Fibroblast of skin of left biceps (primary cell): ENCODE results near the gene CAPN11.

ENCODE experiments used
- DNase-seq, 2 experiments: peaks; one replicate each; pipeline ENCODE4 v3.0.0-alpha.2; 2013; ENCODE audit warnings: low read depth in 2 of 2

Gene CAPN11

DNA sequence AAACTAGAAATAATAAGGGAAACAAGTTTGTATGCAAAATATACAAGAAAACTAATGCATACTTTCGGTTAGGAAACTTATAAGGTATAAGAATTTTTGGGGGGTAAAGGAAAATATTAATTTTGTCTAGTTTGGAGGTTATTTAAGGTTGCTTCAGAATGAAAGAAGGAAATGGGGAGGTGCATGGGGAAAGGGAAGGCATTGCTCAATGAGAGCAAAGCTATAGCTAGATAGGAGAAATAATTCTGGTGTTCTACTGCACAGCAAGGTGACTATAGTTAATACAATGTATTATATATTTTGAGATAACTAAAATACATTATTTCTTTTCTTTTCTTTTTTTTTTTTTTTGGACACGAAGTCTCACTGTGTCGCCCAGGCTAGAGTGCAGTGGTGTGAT is 52.7 kb downstream of the CAPN11 start:
- DNase-seq, result no peak

- no peak for DNase-seq
Observed at GRCh38 chr6:44214307-44214706, 55.7 kb downstream of the CAPN11 start.

- DNase-seq, result no peak
Observed at GRCh38 chr6:44216677-44217331, 58.2 kb downstream of the CAPN11 start, which contains the start of gene MYMX. Gene MYMX (plus strand): TSS chr6:44216926. CDS start chr6:44217472, 546 bp downstream.

- DNase-seq, result no peak
Observed at GRCh38 chr6:44217332-44218143, 58.9 kb downstream of the CAPN11 start.

GRCh38 chr6:44219053-44219814 is 60.6 kb downstream of the CAPN11 start:
- DNase-seq, result no peak

DNA sequence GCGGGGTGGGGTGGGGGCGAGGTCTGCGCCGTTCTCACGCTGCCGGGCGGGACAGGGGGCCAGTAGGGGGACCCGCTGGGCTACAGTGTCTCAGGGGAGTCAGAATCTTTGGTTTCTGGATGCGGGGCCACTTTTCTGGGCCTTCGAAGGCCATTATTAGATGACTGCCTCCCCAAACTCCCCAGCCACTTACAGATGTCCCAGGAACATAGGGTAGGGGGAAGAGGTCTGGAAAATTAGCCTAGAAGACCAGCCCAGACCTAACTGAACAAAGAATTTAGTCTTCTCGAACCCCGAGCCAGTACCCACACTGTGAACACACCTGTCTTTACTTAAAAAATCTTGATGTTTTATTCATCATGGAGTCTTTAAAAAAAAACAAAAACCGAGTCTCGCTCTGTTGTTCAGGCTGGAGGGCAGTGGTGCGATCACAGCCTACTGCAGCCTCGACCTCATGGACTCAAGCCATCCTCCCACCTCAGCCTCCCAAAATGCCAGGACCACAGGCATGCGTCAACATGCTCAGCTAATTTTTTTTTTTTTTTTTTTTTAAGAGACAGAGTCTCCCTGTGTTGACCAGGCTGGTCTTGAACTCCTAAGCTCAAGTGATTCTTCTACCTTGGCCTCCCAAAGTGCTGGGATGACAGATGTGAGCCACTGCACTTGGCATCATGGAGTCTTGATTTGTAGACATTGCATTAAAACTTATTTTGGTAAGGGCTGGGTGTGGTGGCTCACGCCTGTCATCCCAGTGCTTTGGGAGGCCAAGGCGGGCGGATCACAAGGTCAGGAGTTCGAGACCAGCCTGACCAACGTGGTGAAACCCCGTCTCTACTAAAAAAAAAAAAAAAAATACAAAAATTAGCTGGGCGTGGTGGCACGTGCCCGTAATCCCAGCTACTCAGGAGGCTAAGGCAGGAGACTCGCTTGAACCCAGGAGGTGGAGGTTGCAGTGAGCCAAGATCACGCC is 61.5 kb downstream of the CAPN11 start:
- DNase-seq, result no peak

GRCh38 chr6:44220913-44221290 is 62.3 kb downstream of the CAPN11 start:
- DNase-seq, result no peak

GRCh38 chr6:44221291-44221960 is 62.8 kb downstream of the CAPN11 start:
- no peak for DNase-seq

GRCh38 chr6:44221961-44222335 is 63.3 kb downstream of the CAPN11 start:
- no peak for DNase-seq

GRCh38 chr6:44222486-44223318 is 64.1 kb downstream of the CAPN11 start:
- no peak for DNase-seq

GRCh38 chr6:44223319-44224028 is 64.9 kb downstream of the CAPN11 start, which contains the start of gene SLC29A1:
Gene SLC29A1 (plus strand): TSS chr6:44223595. CDS start chr6:44227314, 3,719 bp downstream.
- DNase-seq, result no peak

DNA sequence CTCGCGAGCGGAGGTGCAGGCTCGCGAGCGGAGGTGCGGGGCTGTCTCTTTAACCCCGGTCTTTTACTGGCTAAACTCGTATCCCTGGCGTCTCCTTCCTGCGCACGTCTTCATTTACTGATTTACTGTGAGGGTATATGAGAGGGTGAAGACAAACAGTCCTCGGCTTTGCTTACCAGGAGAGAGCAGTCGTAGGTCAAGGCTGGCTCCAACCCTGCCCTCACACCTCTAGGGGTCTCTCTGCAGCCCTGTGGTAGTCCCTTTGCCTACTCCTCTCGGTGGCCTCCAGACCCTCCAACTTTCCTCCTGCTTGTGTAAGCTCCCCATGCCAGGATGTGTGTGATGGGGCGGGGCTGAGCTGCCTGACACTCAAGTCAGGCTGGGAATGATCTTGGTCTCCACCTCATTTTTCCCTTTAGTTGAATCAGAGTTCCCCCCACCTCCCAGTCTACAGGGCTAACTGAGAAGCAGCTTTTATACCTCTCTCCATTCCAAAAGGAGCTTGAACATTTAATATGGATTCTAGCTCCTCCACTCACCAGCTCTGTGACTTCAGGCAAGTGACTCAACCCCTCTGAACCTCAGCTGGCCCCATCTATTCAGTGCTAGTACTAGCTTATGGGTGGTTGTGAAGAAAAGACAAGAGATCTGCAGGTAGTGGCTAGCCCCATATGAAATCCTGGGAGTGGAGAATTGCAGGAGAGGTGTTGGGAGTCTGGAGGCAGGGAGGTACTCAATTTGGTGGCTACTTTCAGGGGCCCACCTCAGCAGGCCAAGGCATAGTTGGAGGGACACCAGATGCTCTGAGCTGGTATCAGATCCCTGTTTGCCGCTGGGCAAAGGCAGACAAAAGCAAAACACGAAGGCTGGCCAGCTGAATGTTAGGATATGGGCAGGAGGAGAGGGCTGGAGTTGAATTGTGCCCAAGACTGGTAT is 65.7 kb downstream of the CAPN11 start:
- DNase-seq, result no peak

DNA sequence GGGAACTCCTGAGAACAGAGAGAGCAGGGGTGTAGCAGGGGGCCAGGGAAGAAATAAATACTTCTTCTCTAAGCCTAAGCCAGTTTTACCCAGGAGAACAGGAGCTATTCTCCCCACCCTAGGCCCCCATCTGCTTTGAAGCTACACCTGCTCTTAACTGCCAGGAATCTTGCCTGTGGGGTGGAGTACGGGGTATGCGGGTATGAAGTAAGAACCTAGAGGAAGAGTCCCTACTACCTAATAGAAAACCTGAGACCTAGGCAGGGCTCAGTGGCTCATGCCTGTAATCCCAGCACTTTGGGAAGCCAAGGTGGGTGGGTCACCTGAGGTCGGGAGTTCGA is 66.3 kb downstream of the CAPN11 start:
- no peak for DNase-seq

- DNase-seq, result no peak
Observed at GRCh38 chr6:44225579-44226325, 67.1 kb downstream of the CAPN11 start.

DNA sequence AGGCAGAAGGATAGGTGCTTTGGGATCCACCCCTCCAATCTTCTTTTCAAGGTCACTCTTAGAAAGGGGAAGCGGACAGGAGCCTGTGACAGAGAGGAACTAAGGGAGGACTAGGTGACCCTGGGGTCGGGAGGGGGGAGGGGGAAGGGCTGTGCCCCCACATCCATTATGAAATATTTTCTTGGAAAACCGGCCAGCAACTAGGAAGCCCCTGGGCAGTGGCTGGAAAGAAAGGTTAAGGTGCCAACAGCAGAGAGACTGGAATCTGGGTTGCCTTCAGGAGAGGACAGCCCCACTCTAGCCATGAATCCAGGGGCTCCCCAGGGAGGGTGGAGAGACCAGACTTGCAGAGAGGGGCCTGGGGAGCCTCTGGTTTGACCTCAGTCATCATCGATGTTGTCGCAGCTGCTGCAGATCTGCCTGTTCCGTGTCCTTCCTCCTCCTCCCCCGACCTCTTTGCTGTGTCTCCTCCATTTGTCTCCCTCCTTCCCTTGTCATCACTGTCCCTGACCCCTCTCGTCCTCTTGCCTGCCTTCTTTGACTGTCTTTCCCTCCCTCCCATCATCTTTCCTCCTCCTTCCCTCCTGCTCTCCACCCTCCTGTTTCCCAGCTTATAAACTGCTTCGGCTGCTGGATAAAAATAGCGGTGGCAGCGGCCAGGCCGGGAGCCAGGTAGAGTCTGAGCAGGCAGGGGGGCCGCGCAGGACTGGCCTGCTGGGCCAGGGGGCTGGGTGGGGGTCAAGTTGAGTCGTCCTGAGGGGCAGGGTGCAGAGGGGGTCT is 67.9 kb downstream of the CAPN11 start:
- DNase-seq, result no peak

DNA sequence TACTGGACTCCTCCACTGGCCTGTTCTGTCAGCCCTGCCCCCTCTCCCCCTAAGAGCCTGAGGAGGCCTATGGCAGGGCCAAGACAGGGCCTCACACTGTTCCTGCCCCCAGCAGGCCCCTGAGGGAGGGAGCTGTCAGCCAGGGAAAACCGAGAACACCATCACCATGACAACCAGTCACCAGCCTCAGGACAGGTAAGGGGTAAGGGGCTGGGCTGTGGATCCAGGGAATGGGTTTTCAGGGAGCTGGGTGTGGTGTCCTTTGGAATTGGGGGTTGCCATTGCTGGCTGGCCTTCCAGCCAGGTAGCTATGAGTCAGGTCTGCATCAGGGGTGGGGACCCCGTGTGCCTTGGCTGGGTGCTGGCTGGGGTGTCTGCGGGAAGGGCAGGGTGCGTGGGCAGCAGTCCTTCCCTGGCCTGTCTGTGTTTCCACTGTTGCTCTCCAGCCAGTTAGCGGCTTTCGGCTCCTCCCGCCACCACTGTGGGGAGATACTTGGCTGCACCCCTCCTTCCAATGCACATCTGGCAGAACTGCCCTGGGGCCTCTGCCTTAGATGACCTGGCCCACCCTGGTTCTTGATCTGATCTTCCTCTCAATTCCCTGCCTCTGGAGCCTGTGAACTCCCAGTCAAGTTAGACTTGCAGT is 68.7 kb downstream of the CAPN11 start:
- no peak for DNase-seq
